Ovary (tissue), 9 donors: Measurements from ENCODE around the gene UBLCP1. TPM values are rescaled to one million over a fixed set of nuclear protein-coding genes. Genes with fewer than 3 reads are reported as not detected.
"Not testable (repeated sequence)": the region's sequence is repeated elsewhere in the genome, so short reads cannot be mapped to it uniquely, and the experiment has no call there.

Experiments used
- DNase-seq, 5 donors: peaks; one replicate each; pipeline ENCODE4 v3.0.0-alpha.2; 2019 to 2020
- H3K27ac ChIP-seq, 2 donors: fragments of 200-600 bp; one replicate each; pipeline versions ENCODE4 v1.5.1 to v1.8.0; 2019 to 2022
- H3K27me3 ChIP-seq: fragments of 200-600 bp; one replicate; pipeline ENCODE4 v1.8.0; 2022
- H3K36me3 ChIP-seq: fragments of 200-600 bp; sonication (generic); one replicate; pipeline ENCODE4 v1.5.1; 2019
- H3K4me1 ChIP-seq: one replicate; pipeline ENCODE4 v1.8.1; 2013; ENCODE audit warnings: mild to moderate bottlenecking, moderate library complexity; ENCODE audit not compliant: insufficient read depth
- H3K4me3 ChIP-seq: fragments of 200-600 bp; sonication (generic); one replicate; pipeline ENCODE4 v1.5.1; 2017
- H3K9me3 ChIP-seq, 2 donors: fragments of 200-600 bp in 1 of 2; sonication (generic) in 1 of 2; one replicate each; pipeline versions ENCODE4 v1.5.1 to v1.8.1; 2013 to 2019; ENCODE audit warnings: mild to moderate bottlenecking in 1 of 2, moderate library complexity in 1 of 2
- EP300 ChIP-seq: sonication (generic); formaldehyde crosslinking; IDR thresholded peaks from one replicate; pipeline ENCODE4 v1.6.1; 2017; ENCODE audit warnings: antibody characterized with exemption
- POLR2A ChIP-seq: fragments of 450-650 bp; IDR thresholded peaks from one replicate; pipeline ENCODE4 v1.6.1; 2017; ENCODE audit warnings: antibody characterized with exemption, mild to moderate bottlenecking, moderate library complexity
- WGBS, 3 donors: extraction: QIAGEN DNeasy Blood & Tissue Kit in 1 of 3; methylation state at CpG; one replicate each; pipeline versions ENCODE4 v1.1.5 to v1.1.7; 2013 to 2017; 5-methylcytosine and 5-hydroxymethylcytosine counted together
- intact Hi-C, 4 donors: fragments of 100-400 bp; cut with DNase I; formaldehyde crosslinking; loops; one replicate each; pipeline versions ENCODE4 v1.11.0 to v1.15.1; 2022 to 2023
- polyA plus RNA-seq, 2 donors: library from polyadenylated mRNA; stranded (reverse); fragments of 200-250 nt in 1 of 2; fragments of 350-450 nt in 1 of 2; fragmentation: Illumina TruSeq in 1 of 2; extraction: RNeasy Lipid Tissue Mini Kit (QIAGEN cat#74804) in 1 of 2; gene quantifications; one replicate each; pipeline ENCODE4 v1.2.3, GENCODE V29; 2013 to 2014
- total RNA-seq, 7 donors: library from RNA; depleted of rRNA in 2 of 7; stranded (reverse); fragments of >200 nt in 2 of 7; fragmentation: NEBNext Ultra II Directional in 3 of 7; extraction: Animal tissue kit (Norgen Biotek cat#: 25700) in 3 of 7; gene quantifications; one replicate each; pipeline versions ENCODE4 v1.1.0 to v1.2.4, GENCODE V29; 2016 to 2023
- TF ChIP-seq, protein P1 (sequence below), 3 donors: fragments of 450-650 bp in 2 of 3; fragments of 200-600 bp in 1 of 3; IDR thresholded peaks; one replicate each; pipeline versions ENCODE4 v1.5.1 to v1.8.0; 2016 to 2022; ENCODE audit warnings: antibody characterized with exemption in 3 of 3, mild to moderate bottlenecking in 1 of 3
- donor health status: DM: no; HTN: no; CAD: no; lungs with moderate emphysema.
- donor health status: DM: no; HTN: no; CAD: no.
- donor health status: Bipolar disorder and iron deficiency.
- donor health status: DM: yes; HTN: yes; CAD: no.
- donor health status: DM: no; HTN: no; CAD: no.
- donor health status: DM: yes; HTN: yes; CAD: no.

UBLCP1 gene
- total and polyA plus RNA-seq, 9 donors = 15.0 to 32.3 (median 19.0) TPM

DNA sequence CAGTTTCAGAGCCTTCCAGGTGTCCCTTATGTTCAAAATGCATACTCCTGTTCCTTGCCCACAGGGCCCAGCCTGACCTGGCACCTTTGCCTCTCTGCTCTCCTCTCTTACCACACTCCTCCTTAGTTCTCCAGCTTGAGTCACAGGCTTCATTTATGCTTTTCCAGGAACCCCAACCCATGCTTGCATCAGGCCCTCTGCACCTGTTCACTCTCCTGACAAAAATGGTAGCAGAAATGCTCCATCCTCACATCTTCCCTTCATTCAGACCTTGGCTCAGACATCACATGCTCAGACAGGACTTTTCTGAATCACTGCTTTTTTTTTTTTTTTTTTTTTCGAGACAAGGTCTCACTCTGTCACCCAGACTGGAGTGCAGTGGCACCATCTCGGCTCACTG, 38.6 kb upstream of the UBLCP1 start:
- no peak overlapping the region for H3K27ac ChIP-seq
- WGBS, 3 donors = 63 to 79% (median 78%) methylated on average over 2 of the region's 2 CpGs
- H3K4me3 ChIP-seq = no peak overlapping the region
- no peak for DNase-seq
- H3K27me3 ChIP-seq = no peaks in the 10 kb centered on the region
- no peak for TF ChIP-seq EP300
- TF ChIP-seq POLR2A = no peak
- TF ChIP-seq, protein P1, sequence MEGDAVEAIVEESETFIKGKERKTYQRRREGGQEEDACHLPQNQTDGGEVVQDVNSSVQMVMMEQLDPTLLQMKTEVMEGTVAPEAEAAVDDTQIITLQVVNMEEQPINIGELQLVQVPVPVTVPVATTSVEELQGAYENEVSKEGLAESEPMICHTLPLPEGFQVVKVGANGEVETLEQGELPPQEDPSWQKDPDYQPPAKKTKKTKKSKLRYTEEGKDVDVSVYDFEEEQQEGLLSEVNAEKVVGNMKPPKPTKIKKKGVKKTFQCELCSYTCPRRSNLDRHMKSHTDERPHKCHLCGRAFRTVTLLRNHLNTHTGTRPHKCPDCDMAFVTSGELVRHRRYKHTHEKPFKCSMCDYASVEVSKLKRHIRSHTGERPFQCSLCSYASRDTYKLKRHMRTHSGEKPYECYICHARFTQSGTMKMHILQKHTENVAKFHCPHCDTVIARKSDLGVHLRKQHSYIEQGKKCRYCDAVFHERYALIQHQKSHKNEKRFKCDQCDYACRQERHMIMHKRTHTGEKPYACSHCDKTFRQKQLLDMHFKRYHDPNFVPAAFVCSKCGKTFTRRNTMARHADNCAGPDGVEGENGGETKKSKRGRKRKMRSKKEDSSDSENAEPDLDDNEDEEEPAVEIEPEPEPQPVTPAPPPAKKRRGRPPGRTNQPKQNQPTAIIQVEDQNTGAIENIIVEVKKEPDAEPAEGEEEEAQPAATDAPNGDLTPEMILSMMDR (IDR thresholded peaks at IDR 0.05) = no peak
- H3K36me3 ChIP-seq = no peaks in the 10 kb centered on the region
- H3K4me1 ChIP-seq = no peaks in the 10 kb centered on the region
- no peaks in the 10 kb centered on the region for H3K9me3 ChIP-seq
- intact Hi-C loops = no loop called here

DNA sequence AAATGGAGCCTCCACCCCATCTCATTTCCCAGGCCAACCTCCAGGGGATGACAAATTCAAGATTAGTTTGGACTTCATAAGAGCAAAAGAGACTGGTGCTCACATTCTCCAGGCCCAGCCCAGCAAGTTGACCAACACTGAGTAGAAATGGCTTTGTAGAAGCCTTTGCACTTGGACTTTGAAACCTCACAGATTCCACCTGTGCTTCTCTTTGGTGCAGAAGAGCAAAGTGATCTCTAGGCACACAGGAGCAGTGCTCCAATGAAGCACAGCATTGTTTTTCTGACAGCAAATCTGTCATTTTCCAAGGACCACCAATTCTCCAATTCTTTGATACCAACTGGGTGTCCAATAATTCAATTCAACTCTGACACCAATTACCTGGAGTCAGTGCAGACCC, 36.6 kb upstream of the UBLCP1 start:
- H3K36me3 ChIP-seq = no peaks in the 10 kb centered on the region
- H3K4me3 ChIP-seq = no peak overlapping the region
- TF ChIP-seq, protein P1 (IDR thresholded peaks at IDR 0.05) = no peak
- TF ChIP-seq EP300 = no peak
- TF ChIP-seq POLR2A = no peak
- no peaks in the 10 kb centered on the region for H3K4me1 ChIP-seq
- intact Hi-C loops = no loop called here
- no peak for DNase-seq
- H3K27ac ChIP-seq = no peak overlapping the region
- no peaks in the 10 kb centered on the region for H3K9me3 ChIP-seq
- no peaks in the 10 kb centered on the region for H3K27me3 ChIP-seq

GRCh38 chr5:159227452-159227851, 35.6 kb upstream of the UBLCP1 start:
- Histone ChIP-seq H3K36me3 (no peaks in the 10 kb centered on the region), H3K27ac (no peak overlapping the region), H3K4me1 (no peaks in the 10 kb centered on the region), H3K27me3 (no peaks in the 10 kb centered on the region), H3K9me3 (no peaks in the 10 kb centered on the region), H3K4me3 (no peak overlapping the region)
- intact Hi-C loops = no loop called here
- DNase-seq = no peak
- TF ChIP-seq, protein P1 (IDR thresholded peaks at IDR 0.05) = no peak
- TF ChIP-seq EP300 (no peak), POLR2A (no peak)
- 78 to 85% (median 82%) methylated on average over 3 of the region's 3 CpGs for WGBS, 3 donors

GRCh38 chr5:159228097-159228496, 35.0 kb upstream of the UBLCP1 start:
- WGBS, 3 donors = 86 to 89% (median 87%) methylated on average over 5 of the region's 5 CpGs
- H3K27ac ChIP-seq, intact Hi-C loops, H3K4me1 ChIP-seq, H3K9me3 ChIP-seq, H3K36me3 ChIP-seq, DNase-seq, H3K27me3 ChIP-seq, H3K4me3 ChIP-seq: not testable (repeated sequence)

GRCh38 chr5:159230657-159231056, 32.4 kb upstream of the UBLCP1 start:
- intact Hi-C loops = no loop called here
- TF ChIP-seq, protein P1 (IDR thresholded peaks at IDR 0.05) = no peak
- TF ChIP-seq POLR2A = no peak
- Histone ChIP-seq H3K4me3 (no peak overlapping the region), H3K4me1 (no peaks in the 10 kb centered on the region), H3K27ac (no peak overlapping the region), H3K9me3 (no peaks in the 10 kb centered on the region), H3K27me3 (no peaks in the 10 kb centered on the region), H3K36me3 (no peaks in the 10 kb centered on the region)
- DNase-seq = no peak
- WGBS, 3 donors = 77 to 93% (median 82%) methylated on average over 3 of the region's 3 CpGs
